GM23248 (cell line): Measurements from ENCODE around the gene MOB2. TPM values are rescaled to one million over a fixed set of nuclear protein-coding genes. Genes with fewer than 3 reads are reported as not detected.

Experiments
- DNase-seq: peaks from one replicate; pipeline ENCODE4 v3.0.0-alpha.2; 2015
- H2AFZ ChIP-seq: fragments of 200-600 bp; sonication (generic); 2 replicates; pipeline ENCODE4 v1.6.1; 2016; ENCODE audit warnings: antibody characterized with exemption
- H3F3A ChIP-seq: fragments of 200-600 bp; sonication (generic); 2 replicates; pipeline ENCODE4 v1.6.1; 2016; ENCODE audit warnings: mild to moderate bottlenecking, antibody characterized with exemption, mixed run types; ENCODE audit not compliant: insufficient read depth
- H3K27ac ChIP-seq: fragments of 200-600 bp; sonication (generic); 2 replicates; pipeline ENCODE4 v1.5.1; 2016; ENCODE audit warnings: mild to moderate bottlenecking
- H3K27me3 ChIP-seq: fragments of 200-600 bp; sonication (generic); replicated peaks from 2 replicates; pipeline ENCODE4 v1.6.1; 2016; ENCODE audit warnings: mild to moderate bottlenecking; ENCODE audit not compliant: insufficient read depth
- H3K36me3 ChIP-seq: fragments of 200-600 bp; sonication (generic); 2 replicates; pipeline ENCODE4 v1.6.1; 2016; ENCODE audit warnings: low read depth, mild to moderate bottlenecking
- H3K4me1 ChIP-seq: fragments of 200-600 bp; sonication (generic); 2 replicates; pipeline ENCODE4 v1.6.1; 2016; ENCODE audit warnings: mild to moderate bottlenecking; ENCODE audit not compliant: insufficient read depth
- H3K4me2 ChIP-seq: fragments of 200-600 bp; sonication (generic); one replicate; pipeline ENCODE4 v1.6.1; 2016; ENCODE audit warnings: mild to moderate bottlenecking; ENCODE audit not compliant: unreplicated experiment
- H3K4me3 ChIP-seq: fragments of 200-600 bp; sonication (generic); 2 replicates; pipeline ENCODE4 v1.5.1; 2016; ENCODE audit warnings: mild to moderate bottlenecking
- H3K79me2 ChIP-seq: fragments of 200-600 bp; sonication (generic); 2 replicates; pipeline ENCODE4 v1.6.1; 2016; ENCODE audit warnings: mild to moderate bottlenecking; ENCODE audit not compliant: insufficient read depth
- H3K9ac ChIP-seq: fragments of 200-600 bp; sonication (generic); 2 replicates; pipeline ENCODE4 v1.6.1; 2016; ENCODE audit warnings: mild to moderate bottlenecking
- H3K9me2 ChIP-seq: fragments of 200-600 bp; sonication (generic); 2 replicates; pipeline ENCODE4 v1.6.1; 2016; ENCODE audit warnings: mixed run types, mild to moderate bottlenecking, moderate library complexity; ENCODE audit not compliant: insufficient read depth
- H3K9me3 ChIP-seq: fragments of 200-600 bp; sonication (generic); one replicate; pipeline ENCODE4 v1.6.1; 2017; ENCODE audit warnings: low read depth
- H4K20me1 ChIP-seq: fragments of 200-600 bp; sonication (generic); 2 replicates; pipeline ENCODE4 v1.6.0; 2016; ENCODE audit not compliant: insufficient read depth
- EZH2 ChIP-seq: fragments of 200-600 bp; sonication (generic); IDR thresholded peaks from 2 replicates; pipeline ENCODE4 v1.6.1; 2018; ENCODE audit warnings: antibody characterized with exemption, mild to moderate bottlenecking; ENCODE audit not compliant: insufficient read depth, poor library complexity, severe bottlenecking
- EZH2phosphoT487 ChIP-seq: fragments of 200-600 bp; sonication (generic); IDR thresholded peaks from 2 replicates; pipeline ENCODE4 v1.6.1; 2018; ENCODE audit warnings: antibody characterized with exemption, moderate library complexity, mild to moderate bottlenecking, low read depth; ENCODE audit not compliant: insufficient read depth
- WGBS, 2 experiments: methylation state at CpG; one replicate each; pipeline ENCODE4 v1.1.6; 2015 to 2017; ENCODE audit warnings: low lambda C conversion rate in 2 of 2, low coverage in 1 of 2; ENCODE audit errors: missing lambda C conversion rate in 2 of 2; 5-methylcytosine and 5-hydroxymethylcytosine counted together
- in situ Hi-C: fragments of 300-500 bp; cut with MboI; formaldehyde crosslinking; loops from 2 replicates; pipeline ENCODE4 v1.15.0; 2020
- polyA plus RNA-seq: library from polyadenylated mRNA; unstranded; fragments of >200 nt; fragmentation: Nextera tagmentation; extraction: Ambion mirVana; gene quantifications from 2 replicates; pipeline ENCODE4 v1.2.1, GENCODE V29; 2016
- total RNA-seq: library from RNA; depleted of rRNA; stranded (reverse); fragments of >200 nt; shearing (Covaris generic); gene quantifications from 2 replicates; pipeline ENCODE4 v1.2.3, GENCODE V29; 2014

MOB2 gene
- total and polyA plus RNA-seq, 2 experiments from 2014 or later: 28.8 to 29.3 TPM

DNA sequence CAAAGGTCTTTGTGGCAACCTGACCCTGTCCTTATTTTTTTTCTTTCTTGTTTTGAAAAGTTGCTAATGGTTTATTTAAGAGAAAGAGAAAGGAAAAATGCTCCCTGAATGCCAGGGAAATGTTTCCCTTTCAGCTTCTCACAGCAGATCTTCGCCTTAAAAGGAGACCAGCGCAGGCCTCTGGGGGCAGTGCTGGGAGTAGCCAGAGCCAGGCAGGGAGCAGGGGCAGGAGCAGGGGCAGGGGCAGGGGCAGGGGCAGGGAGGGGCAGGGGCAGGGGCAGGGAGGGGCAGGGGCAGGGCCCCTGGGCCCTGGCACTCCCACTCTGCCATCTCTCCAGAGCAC, 5.1 kb downstream of the MOB2 start:
- H3K27ac ChIP-seq: no peak overlapping the region
- H3K27me3 ChIP-seq: no peaks in the 10 kb centered on the region
- peaks cover 5% of the 10 kb centered on the region; the same call in 1 of the 2 replicates for H3K36me3 ChIP-seq
- H3K4me1 ChIP-seq: no peaks in the 10 kb centered on the region
- no peak overlapping the region for H3K4me2 ChIP-seq
- no peaks in the 10 kb centered on the region for H3F3A ChIP-seq
- no peaks in the 10 kb centered on the region for H3K9me2 ChIP-seq
- H3K9ac ChIP-seq: no peak overlapping the region
- H2AFZ ChIP-seq: no peak overlapping the region
- 92 to 96% methylated on average over 2 of the region's 2 CpGs for WGBS, 2 experiments
- peaks cover 3% of the 10 kb centered on the region; the same call in 1 of the 2 replicates for H4K20me1 ChIP-seq
- TF ChIP-seq EZH2phosphoT487 (no peak), EZH2 (no peak)
- no peaks in the 10 kb centered on the region for H3K9me3 ChIP-seq
- no peak overlapping the region for H3K4me3 ChIP-seq
- H3K79me2 ChIP-seq: peaks cover 31% of the 10 kb centered on the region
- in situ Hi-C loops: no loop called here
- DNase-seq: no peak

DNA sequence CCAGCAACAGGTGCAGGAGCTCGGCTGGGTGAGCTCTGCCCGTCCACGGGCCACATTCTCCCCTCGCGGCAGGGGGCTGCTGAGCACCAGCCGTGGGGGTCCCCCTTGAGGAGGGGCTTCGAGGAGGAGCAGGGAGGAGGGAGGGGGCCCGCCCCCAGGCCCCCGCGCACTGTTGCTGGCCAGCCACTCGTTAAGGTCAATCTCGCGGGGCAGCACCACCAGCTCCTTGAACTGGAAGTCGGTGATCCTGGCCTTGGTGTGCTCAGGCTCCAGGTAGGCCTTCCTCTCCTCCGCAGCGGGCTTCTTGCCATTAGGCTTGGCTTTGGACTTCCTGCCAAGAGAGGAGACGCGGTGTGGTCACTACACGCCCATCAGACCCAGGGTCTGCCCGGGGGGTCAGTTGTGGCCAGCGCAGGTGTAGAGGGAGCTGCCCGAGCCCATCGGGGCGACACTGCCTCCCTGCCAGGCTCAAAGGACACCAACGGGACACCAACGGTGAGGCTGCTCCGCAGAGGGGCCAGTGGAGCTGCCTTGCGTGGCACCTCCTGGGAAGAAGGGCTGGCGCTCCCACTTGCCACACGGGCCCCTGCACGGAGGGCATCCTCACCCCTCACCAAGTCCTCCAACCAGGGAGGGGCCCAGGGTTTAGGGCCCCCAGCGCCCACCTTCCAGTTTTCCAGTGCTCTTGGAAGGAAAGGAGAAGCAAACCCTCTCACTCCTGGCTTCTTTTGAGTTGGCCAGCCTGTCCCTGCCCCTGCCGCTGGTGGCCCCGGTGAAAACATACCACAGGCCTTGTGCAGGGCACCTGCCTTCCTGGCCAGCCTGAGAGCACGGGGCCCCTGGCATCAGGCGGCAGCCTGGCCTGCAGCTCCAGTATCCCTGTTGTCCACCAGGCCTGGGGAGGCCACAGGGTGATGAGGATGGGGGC, 5.8 kb downstream of the MOB2 start:
- Histone ChIP-seq H3K4me3 (no peak overlapping the region), H3K4me2 (no peak overlapping the region), H3K27ac (no peak overlapping the region), H3K9me2 (no peaks in the 10 kb centered on the region), H3K79me2 (peaks cover 31% of the 10 kb centered on the region), H3K27me3 (no peaks in the 10 kb centered on the region), H3K4me1 (no peaks in the 10 kb centered on the region), H3K9ac (no peak overlapping the region), H4K20me1 (peaks cover 3% of the 10 kb centered on the region; the same call in 1 of the 2 replicates), H3K36me3 (peaks cover 5% of the 10 kb centered on the region; the same call in 1 of the 2 replicates), H3K9me3 (no peaks in the 10 kb centered on the region), H2AFZ (no peak overlapping the region), H3F3A (no peaks in the 10 kb centered on the region)
- no peak for DNase-seq
- in situ Hi-C loops: no loop called here
- TF ChIP-seq EZH2phosphoT487: no peak
- TF ChIP-seq EZH2: no peak
- 89% methylated on average over 31 to 36 of the region's 36 CpGs for WGBS, 2 experiments

DNA sequence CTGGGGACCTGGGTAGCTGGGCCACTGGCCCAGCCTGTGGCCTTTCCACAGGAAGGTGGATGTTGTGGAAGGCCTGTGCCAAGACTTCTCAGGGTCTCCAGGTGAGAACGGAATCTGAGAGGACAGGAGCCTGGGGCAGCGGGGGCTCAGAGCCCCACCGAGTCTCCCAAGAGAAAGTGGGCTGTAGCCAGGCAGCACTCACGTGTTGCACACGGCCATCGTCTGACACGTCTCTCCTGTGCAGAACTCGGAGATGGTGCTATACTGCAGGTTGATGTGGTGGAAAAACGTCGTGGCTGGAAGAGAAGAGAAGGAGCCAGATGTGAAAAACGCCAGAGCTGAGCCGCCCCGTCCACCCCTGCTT, 6.4 kb downstream of the MOB2 start:
- DNase-seq: no peak
- Histone ChIP-seq H3K4me2 (no peak overlapping the region), H3K9me3 (no peaks in the 10 kb centered on the region), H2AFZ (no peak overlapping the region), H3K9me2 (no peaks in the 10 kb centered on the region), H3K27ac (no peak overlapping the region), H3K4me3 (no peak overlapping the region), H3K79me2 (peaks cover 25% of the 10 kb centered on the region), H4K20me1 (0 out of 2 replicates have a peak, but pooled peaks cover 3% of the 10 kb centered on the region), H3F3A (no peaks in the 10 kb centered on the region), H3K27me3 (no peaks in the 10 kb centered on the region), H3K9ac (no peak overlapping the region), H3K4me1 (no peaks in the 10 kb centered on the region), H3K36me3 (peaks cover 5% of the 10 kb centered on the region; the same call in 1 of the 2 replicates)
- in situ Hi-C loops: no loop called here
- 82 to 83% methylated on average over 13 of the region's 13 CpGs for WGBS, 2 experiments
- TF ChIP-seq EZH2phosphoT487 (no peak), EZH2 (no peak)

DNA sequence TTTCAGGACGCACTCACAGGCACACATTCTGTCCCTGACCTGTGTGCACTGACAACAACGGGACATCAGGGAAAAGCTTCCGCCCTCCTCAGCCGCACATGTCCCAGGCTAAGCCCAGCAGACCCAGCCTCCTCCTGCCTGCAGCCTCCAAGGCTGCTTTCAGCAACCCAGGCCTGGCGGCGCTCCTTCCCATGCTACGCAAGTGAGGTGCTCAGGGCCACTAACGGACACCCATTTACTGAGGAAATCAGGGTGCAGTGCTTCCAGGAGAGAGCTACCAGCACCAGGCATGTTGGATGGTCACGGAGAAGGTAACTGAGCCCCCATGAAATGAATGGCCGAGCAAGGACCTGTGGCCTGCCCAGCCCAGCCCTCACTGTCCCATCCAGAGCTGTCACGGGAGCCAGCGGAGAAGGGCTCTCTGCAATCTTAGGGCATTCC, 6.9 kb downstream of the MOB2 start:
- H3K9me3 ChIP-seq: no peaks in the 10 kb centered on the region
- no peak overlapping the region for H3K9ac ChIP-seq
- no peak for TF ChIP-seq EZH2
- no peak for TF ChIP-seq EZH2phosphoT487
- in situ Hi-C loops: no loop called here
- no peaks in the 10 kb centered on the region for H3K27me3 ChIP-seq
- DNase-seq: no peak
- H3K27ac ChIP-seq: no peak overlapping the region
- H2AFZ ChIP-seq: no peak overlapping the region
- no peaks in the 10 kb centered on the region for H3F3A ChIP-seq
- no peaks in the 10 kb centered on the region for H3K4me1 ChIP-seq
- peaks cover 20% of the 10 kb centered on the region for H3K79me2 ChIP-seq
- no peaks in the 10 kb centered on the region for H3K9me2 ChIP-seq
- H3K36me3 ChIP-seq: peaks cover 5% of the 10 kb centered on the region; the same call in 1 of the 2 replicates
- no peak overlapping the region for H3K4me2 ChIP-seq
- H4K20me1 ChIP-seq: 0 out of 2 replicates have a peak, but pooled peaks cover 3% of the 10 kb centered on the region
- no peak overlapping the region for H3K4me3 ChIP-seq
- 94 to 95% methylated on average over 12 of the region's 12 CpGs for WGBS, 2 experiments
